ENCODE data around the gene MAGI3.

Gene MAGI3

GRCh38 chr1:113672491-113672890, 282.2 kb downstream of the MAGI3 start:
- no peak overlapping the region for H3K4ac ChIP-seq (ENCODE audit: low read length)
- DNase-seq (ENCODE audit: low spot score): no peak
- no peaks in the 10 kb centered on the region for H3K9me3 ChIP-seq (replicated peaks in 1 of 2; ENCODE audit: control insufficient read depth in 2 of 2, insufficient read depth in 1 of 2, low read depth in 1 of 2, low read length in 2 of 2)
- no peak overlapping the region for H3K4me2 ChIP-seq (ENCODE audit: insufficient read depth, low read length, poor library complexity, severe bottlenecking)
- H3K27ac ChIP-seq (replicated peaks; ENCODE audit: low read length): no peak overlapping the region
- H3K9ac ChIP-seq (ENCODE audit: low read depth, low read length, poor library complexity): no peak overlapping the region
- no peak overlapping the region for H3K23ac ChIP-seq (ENCODE audit: low read depth, low read length, poor library complexity)
- H3K4me3 ChIP-seq (ENCODE audit: low read length in 2 of 2): no peak overlapping the region
- no peaks in the 10 kb centered on the region for H3K27me3 ChIP-seq (ENCODE audit: control insufficient read depth in 3 of 3, insufficient read depth in 3 of 3, low read depth in 1 of 3, low read length in 3 of 3)
- no peaks in the 10 kb centered on the region for H3K79me1 ChIP-seq (ENCODE audit: low read depth, low read length)
- H2BK12ac ChIP-seq (ENCODE audit: low read length): no peak overlapping the region
- no peak overlapping the region for H4K8ac ChIP-seq (ENCODE audit: low read depth, low read length)
- H3K4me1 ChIP-seq (ENCODE audit: control insufficient read depth in 2 of 2, insufficient read depth in 1 of 2, low read depth in 1 of 2, low read length in 2 of 2): no peaks in the 10 kb centered on the region
- no peak overlapping the region for H2BK15ac ChIP-seq (ENCODE audit: low read length)
- H2AK5ac ChIP-seq (ENCODE audit: low read depth, low read length): no peak overlapping the region
- H3K36me3 ChIP-seq (replicated peaks in 1 of 2; ENCODE audit: control insufficient read depth in 2 of 2, insufficient read depth in 2 of 2, low read length in 2 of 2): peaks cover 5 to 30% of the 10 kb centered on the region in 2 donors
- no peak overlapping the region for H2BK5ac ChIP-seq (ENCODE audit: low read length)
- no peak overlapping the region for H3K18ac ChIP-seq (ENCODE audit: low read length)
- no CpG with 5 or more reads among the region's 4 CpGs for WGBS, 2 donors (ENCODE audit: extremely low coverage in 2 of 2, insufficient read length in 2 of 2, insufficient replicate concordance in 1 of 2)
- no peak overlapping the region for H4K91ac ChIP-seq (ENCODE audit: low read depth, low read length, poor library complexity)
- no peak overlapping the region for H2BK120ac ChIP-seq (ENCODE audit: low read depth, low read length)
- no peak overlapping the region for H3K14ac ChIP-seq (ENCODE audit: low read length)
- H2AFZ ChIP-seq (ENCODE audit: low read length): no peak overlapping the region

GRCh38 chr1:113674591-113674990, 284.3 kb downstream of the MAGI3 start:
- H2BK12ac ChIP-seq (ENCODE audit: low read length): no peak overlapping the region
- H4K8ac ChIP-seq (ENCODE audit: low read depth, low read length): no peak overlapping the region
- H3K4me1 ChIP-seq (ENCODE audit: control insufficient read depth in 2 of 2, insufficient read depth in 1 of 2, low read depth in 1 of 2, low read length in 2 of 2): no peaks in the 10 kb centered on the region
- H3K18ac ChIP-seq (ENCODE audit: low read length): no peak overlapping the region
- H2BK15ac ChIP-seq (ENCODE audit: low read length): no peak overlapping the region
- no peak overlapping the region for H2AK5ac ChIP-seq (ENCODE audit: low read depth, low read length)
- H3K79me1 ChIP-seq (ENCODE audit: low read depth, low read length): no peaks in the 10 kb centered on the region
- no peak overlapping the region for H4K91ac ChIP-seq (ENCODE audit: low read depth, low read length, poor library complexity)
- no peak overlapping the region for H3K4ac ChIP-seq (ENCODE audit: low read length)
- no peak overlapping the region for H2BK120ac ChIP-seq (ENCODE audit: low read depth, low read length)
- H3K27ac ChIP-seq (replicated peaks; ENCODE audit: low read length): no peak overlapping the region
- H3K9ac ChIP-seq (ENCODE audit: low read depth, low read length, poor library complexity): no peak overlapping the region
- H3K23ac ChIP-seq (ENCODE audit: low read depth, low read length, poor library complexity): no peak overlapping the region
- H3K27me3 ChIP-seq (ENCODE audit: control insufficient read depth in 3 of 3, insufficient read depth in 3 of 3, low read depth in 1 of 3, low read length in 3 of 3): no peaks in the 10 kb centered on the region
- H3K4me2 ChIP-seq (ENCODE audit: insufficient read depth, low read length, poor library complexity, severe bottlenecking): no peak overlapping the region
- H3K9me3 ChIP-seq (replicated peaks in 1 of 2; ENCODE audit: control insufficient read depth in 2 of 2, insufficient read depth in 1 of 2, low read depth in 1 of 2, low read length in 2 of 2): no peaks in the 10 kb centered on the region
- H2AFZ ChIP-seq (ENCODE audit: low read length): no peak overlapping the region
- no peak overlapping the region for H3K14ac ChIP-seq (ENCODE audit: low read length)
- no peak for DNase-seq (ENCODE audit: low spot score)
- peaks cover 7 to 30% of the 10 kb centered on the region in 2 donors for H3K36me3 ChIP-seq (replicated peaks in 1 of 2; ENCODE audit: control insufficient read depth in 2 of 2, insufficient read depth in 2 of 2, low read length in 2 of 2)
- H3K4me3 ChIP-seq (ENCODE audit: low read length in 2 of 2): no peak overlapping the region
- H2BK5ac ChIP-seq (ENCODE audit: low read length): no peak overlapping the region
- no CpG with 5 or more reads among the region's 1 CpG for WGBS, 2 donors (ENCODE audit: extremely low coverage in 2 of 2, insufficient read length in 2 of 2, insufficient replicate concordance in 1 of 2)

GRCh38 chr1:113675302-113675701, 285.0 kb downstream of the MAGI3 start:
- no peak overlapping the region for H2BK5ac ChIP-seq (ENCODE audit: low read length)
- no peak overlapping the region for H3K4me2 ChIP-seq (ENCODE audit: insufficient read depth, low read length, poor library complexity, severe bottlenecking)
- no peak overlapping the region for H3K18ac ChIP-seq (ENCODE audit: low read length)
- no peaks in the 10 kb centered on the region for H3K4me1 ChIP-seq (ENCODE audit: control insufficient read depth in 2 of 2, insufficient read depth in 1 of 2, low read depth in 1 of 2, low read length in 2 of 2)
- H3K14ac ChIP-seq (ENCODE audit: low read length): no peak overlapping the region
- no peak overlapping the region for H3K4me3 ChIP-seq (ENCODE audit: low read length in 2 of 2)
- WGBS, 2 donors (ENCODE audit: extremely low coverage in 2 of 2, insufficient read length in 2 of 2, insufficient replicate concordance in 1 of 2): no CpG with 5 or more reads among the region's 2 CpGs
- peaks cover 7 to 30% of the 10 kb centered on the region in 2 donors for H3K36me3 ChIP-seq (replicated peaks in 1 of 2; ENCODE audit: control insufficient read depth in 2 of 2, insufficient read depth in 2 of 2, low read length in 2 of 2)
- no peaks in the 10 kb centered on the region for H3K27me3 ChIP-seq (ENCODE audit: control insufficient read depth in 3 of 3, insufficient read depth in 3 of 3, low read depth in 1 of 3, low read length in 3 of 3)
- no peak overlapping the region for H3K23ac ChIP-seq (ENCODE audit: low read depth, low read length, poor library complexity)
- no peak overlapping the region for H3K9ac ChIP-seq (ENCODE audit: low read depth, low read length, poor library complexity)
- H2BK15ac ChIP-seq (ENCODE audit: low read length): no peak overlapping the region
- H3K4ac ChIP-seq (ENCODE audit: low read length): no peak overlapping the region
- no peak for DNase-seq (ENCODE audit: low spot score)
- H3K79me1 ChIP-seq (ENCODE audit: low read depth, low read length): no peaks in the 10 kb centered on the region
- H2BK120ac ChIP-seq (ENCODE audit: low read depth, low read length): no peak overlapping the region
- no peak overlapping the region for H2AK5ac ChIP-seq (ENCODE audit: low read depth, low read length)
- no peak overlapping the region for H3K27ac ChIP-seq (replicated peaks; ENCODE audit: low read length)
- H4K8ac ChIP-seq (ENCODE audit: low read depth, low read length): no peak overlapping the region
- H2BK12ac ChIP-seq (ENCODE audit: low read length): no peak overlapping the region
- H4K91ac ChIP-seq (ENCODE audit: low read depth, low read length, poor library complexity): no peak overlapping the region
- no peak overlapping the region for H2AFZ ChIP-seq (ENCODE audit: low read length)
- no peaks in the 10 kb centered on the region for H3K9me3 ChIP-seq (replicated peaks in 1 of 2; ENCODE audit: control insufficient read depth in 2 of 2, insufficient read depth in 1 of 2, low read depth in 1 of 2, low read length in 2 of 2)

GRCh38 chr1:113676524-113676923, 286.2 kb downstream of the MAGI3 start:
- H3K79me1 ChIP-seq (ENCODE audit: low read depth, low read length): no peaks in the 10 kb centered on the region
- no peak overlapping the region for H3K23ac ChIP-seq (ENCODE audit: low read depth, low read length, poor library complexity)
- H4K91ac ChIP-seq (ENCODE audit: low read depth, low read length, poor library complexity): no peak overlapping the region
- H3K27ac ChIP-seq (replicated peaks; ENCODE audit: low read length): no peak overlapping the region
- H2BK120ac ChIP-seq (ENCODE audit: low read depth, low read length): no peak overlapping the region
- no peaks in the 10 kb centered on the region for H3K27me3 ChIP-seq (ENCODE audit: control insufficient read depth in 3 of 3, insufficient read depth in 3 of 3, low read depth in 1 of 3, low read length in 3 of 3)
- WGBS, 2 donors (ENCODE audit: extremely low coverage in 2 of 2, insufficient read length in 2 of 2, insufficient replicate concordance in 1 of 2): no CpG with 5 or more reads among the region's 5 CpGs
- H3K4me3 ChIP-seq (ENCODE audit: low read length in 2 of 2): no peak overlapping the region
- no peak overlapping the region for H3K4ac ChIP-seq (ENCODE audit: low read length)
- no peak overlapping the region for H2BK5ac ChIP-seq (ENCODE audit: low read length)
- H3K4me2 ChIP-seq (ENCODE audit: insufficient read depth, low read length, poor library complexity, severe bottlenecking): no peak overlapping the region
- H2AK5ac ChIP-seq (ENCODE audit: low read depth, low read length): no peak overlapping the region
- no peaks in the 10 kb centered on the region for H3K4me1 ChIP-seq (ENCODE audit: control insufficient read depth in 2 of 2, insufficient read depth in 1 of 2, low read depth in 1 of 2, low read length in 2 of 2)
- H3K36me3 ChIP-seq (replicated peaks in 1 of 2; ENCODE audit: control insufficient read depth in 2 of 2, insufficient read depth in 2 of 2, low read length in 2 of 2): peaks cover 7 to 29% of the 10 kb centered on the region in 2 donors
- no peak overlapping the region for H3K14ac ChIP-seq (ENCODE audit: low read length)
- no peak overlapping the region for H3K18ac ChIP-seq (ENCODE audit: low read length)
- no peak overlapping the region for H3K9ac ChIP-seq (ENCODE audit: low read depth, low read length, poor library complexity)
- H2BK15ac ChIP-seq (ENCODE audit: low read length): no peak overlapping the region
- no peak overlapping the region for H2AFZ ChIP-seq (ENCODE audit: low read length)
- no peaks in the 10 kb centered on the region for H3K9me3 ChIP-seq (replicated peaks in 1 of 2; ENCODE audit: control insufficient read depth in 2 of 2, insufficient read depth in 1 of 2, low read depth in 1 of 2, low read length in 2 of 2)
- no peak overlapping the region for H4K8ac ChIP-seq (ENCODE audit: low read depth, low read length)
- no peak for DNase-seq (ENCODE audit: low spot score)
- H2BK12ac ChIP-seq (ENCODE audit: low read length): no peak overlapping the region
